IMR-90 (cell line): ENCODE data around the gene KHK. TPM values are rescaled to one million over a fixed set of nuclear protein-coding genes. Genes with fewer than 3 reads are reported as not detected.

Experiments used
- ATAC-seq: fragments of 200-7000 bp; cut with Tn5 transposase; 2 replicates; pipeline ENCODE4 v1.9.1; 2020; ENCODE audit warnings: low read depth, mild to moderate bottlenecking, moderate library complexity
- BruUV-seq: library from RNA; stranded (reverse); fragments of 400-500 nt; replicated peaks from 2 replicates; lab custom pipeline; 2021; lab: Mats Ljungman, UMichigan
- CTCF ChIA-PET: fragments of 300-600 bp; formaldehyde crosslinking; extraction: SDS; loops from one replicate; lab custom pipeline; 2021; ENCODE audit warnings: antibody characterized with exemption; lab: Yijun Ruan, JAX
- POLR2A ChIA-PET: fragments of 300-600 bp; sonication (Branson Sonifier 250); formaldehyde crosslinking; loops from one replicate; lab custom pipeline; 2022; ENCODE audit warnings: antibody characterized with exemption; ENCODE audit not compliant: unreplicated experiment; lab: Charles Lee
- DNase-seq: peaks from one replicate; pipeline ENCODE4 v3.0.0; 2013
- H2AFZ ChIP-seq: replicated peaks from 2 replicates; pipeline ENCODE3; 2013; ENCODE audit warnings: low read length, mild to moderate bottlenecking; ENCODE audit not compliant: poor library complexity
- H2AK5ac ChIP-seq: 2 replicates; pipeline ENCODE4 v1.6.1; 2013; ENCODE audit warnings: low read depth, low read length, inconsistent platforms
- H2AK9ac ChIP-seq: replicated peaks from 2 replicates; pipeline ENCODE3; 2013; ENCODE audit warnings: mild to moderate bottlenecking, low read depth, low read length, moderate library complexity; ENCODE audit not compliant: poor library complexity
- H2BK120ac ChIP-seq: 2 replicates; pipeline ENCODE4 v1.6.1; 2013; ENCODE audit warnings: low read depth, low read length, inconsistent platforms
- H2BK15ac ChIP-seq: 3 replicates; pipeline ENCODE4 v1.6.1; 2013; ENCODE audit warnings: low read depth, low read length, inconsistent platforms
- H2BK20ac ChIP-seq: 2 replicates; pipeline ENCODE4 v1.6.1; 2013; ENCODE audit warnings: low read depth, mild to moderate bottlenecking, inconsistent platforms, low read length, moderate library complexity
- H2BK5ac ChIP-seq: 2 replicates; pipeline ENCODE4 v1.6.1; 2013; ENCODE audit warnings: mild to moderate bottlenecking, low read depth, low read length, inconsistent platforms; ENCODE audit not compliant: poor library complexity, severe bottlenecking
- H3K14ac ChIP-seq: replicated peaks from 2 replicates; pipeline ENCODE4 v1.6.1; 2013; ENCODE audit warnings: low read depth, low read length, inconsistent platforms
- H3K18ac ChIP-seq: 2 replicates; pipeline ENCODE4 v1.6.1; 2013; ENCODE audit warnings: low read depth, low read length, control low read depth
- H3K23ac ChIP-seq: 2 replicates; pipeline ENCODE4 v1.6.1; 2013; ENCODE audit warnings: low read depth, low read length, inconsistent platforms
- H3K27ac ChIP-seq: 2 replicates; pipeline ENCODE4 v1.5.1; 2013; ENCODE audit warnings: mild to moderate bottlenecking, control low read depth, low read length; ENCODE audit not compliant: insufficient read depth
- H3K27me3 ChIP-seq: 2 replicates; pipeline ENCODE4 v1.6.1; 2013; ENCODE audit warnings: low read length; ENCODE audit not compliant: control insufficient read depth, insufficient read depth
- H3K36me3 ChIP-seq: 2 replicates; pipeline ENCODE4 v1.6.1; 2013; ENCODE audit warnings: low read length, mixed read lengths; ENCODE audit not compliant: control insufficient read depth, insufficient read depth
- H3K4ac ChIP-seq: 2 replicates; pipeline ENCODE4 v1.6.1; 2013; ENCODE audit warnings: low read depth, low read length, inconsistent platforms
- H3K4me1 ChIP-seq: 2 replicates; pipeline ENCODE4 v1.6.1; 2013; ENCODE audit warnings: low read length, mixed read lengths; ENCODE audit not compliant: control insufficient read depth, insufficient read depth
- H3K4me2 ChIP-seq: 2 replicates; pipeline ENCODE4 v1.6.1; 2013; ENCODE audit warnings: low read depth, mild to moderate bottlenecking, control low read depth, low read length, moderate library complexity
- H3K4me3 ChIP-seq: 2 replicates; pipeline ENCODE4 v1.5.1; 2013; ENCODE audit warnings: low read depth, mild to moderate bottlenecking, control low read depth, low read length, moderate library complexity; ENCODE audit not compliant: insufficient read depth
- H3K56ac ChIP-seq: 2 replicates; pipeline ENCODE4 v1.6.1; 2013; ENCODE audit warnings: low read length, inconsistent platforms; ENCODE audit not compliant: insufficient read depth; ENCODE audit errors: extremely low read depth
- H3K79me1 ChIP-seq, 2 experiments: 2 replicates each; pipeline ENCODE4 v1.6.1; 2013; ENCODE audit warnings: low read length in 2 of 2, inconsistent platforms in 1 of 2, low read depth in 1 of 2
- H3K9ac ChIP-seq: 2 replicates; pipeline ENCODE4 v1.6.1; 2013; ENCODE audit warnings: low read depth, low read length, control low read depth
- H3K9me1 ChIP-seq: 2 replicates; pipeline ENCODE4 v1.6.1; 2013; ENCODE audit warnings: low read length, inconsistent platforms; ENCODE audit not compliant: insufficient read depth
- H3K9me3 ChIP-seq: 2 replicates; pipeline ENCODE4 v1.6.1; 2013; ENCODE audit warnings: low read length; ENCODE audit not compliant: control insufficient read depth, insufficient read depth
- H4K20me1 ChIP-seq: 2 replicates; pipeline ENCODE4 v1.6.1; 2013; ENCODE audit warnings: low read length, inconsistent platforms; ENCODE audit not compliant: insufficient read depth
- H4K5ac ChIP-seq: 2 replicates; pipeline ENCODE4 v1.6.1; 2013; ENCODE audit warnings: mild to moderate bottlenecking, low read depth, low read length, control low read depth
- H4K8ac ChIP-seq, 2 experiments: 2 replicates each; pipeline ENCODE4 v1.6.1; 2013; ENCODE audit warnings: low read depth in 2 of 2, low read length in 2 of 2, control low read depth in 1 of 2, inconsistent platforms in 1 of 2
- H4K91ac ChIP-seq: 2 replicates; pipeline ENCODE4 v1.6.1; 2013; ENCODE audit warnings: low read depth, low read length, inconsistent platforms; ENCODE audit not compliant: insufficient read depth
- BHLHE40 ChIP-seq: fragments of 150-350 bp; IDR thresholded peaks from 2 replicates; pipeline ENCODE4 v1.6.1; 2016; ENCODE audit warnings: mild to moderate bottlenecking, low read depth, low read length
- CEBPB ChIP-seq: IDR thresholded peaks from 2 replicates; pipeline ENCODE4 v1.6.1; 2012; ENCODE audit warnings: low read depth, low read length, improper control_type of control experiment
- CHD1 ChIP-seq: IDR thresholded peaks from 2 replicates; pipeline ENCODE4 v1.6.1; 2012; ENCODE audit warnings: low read depth, low read length, improper control_type of control experiment
- MAFK ChIP-seq: IDR thresholded peaks from 2 replicates; pipeline ENCODE4 v1.6.1; 2012; ENCODE audit warnings: low read depth, low read length, improper control_type of control experiment
- MAZ ChIP-seq: IDR thresholded peaks from 2 replicates; pipeline ENCODE4 v1.6.1; 2012; ENCODE audit warnings: low read depth, mild to moderate bottlenecking, low read length, improper control_type of control experiment, moderate library complexity, borderline replicate concordance
- MXI1 ChIP-seq: IDR thresholded peaks from 2 replicates; pipeline ENCODE4 v1.6.1; 2012; ENCODE audit warnings: low read depth, mild to moderate bottlenecking, low read length, moderate library complexity, borderline replicate concordance
- NFE2L2 ChIP-seq: fragments of 150-350 bp; IDR thresholded peaks from 2 replicates; pipeline ENCODE4 v1.6.1; 2016; ENCODE audit warnings: low read depth, mild to moderate bottlenecking, low read length
- POLR2A ChIP-seq: IDR thresholded peaks from 2 replicates; pipeline ENCODE4 v1.6.1; 2012; ENCODE audit warnings: mild to moderate bottlenecking, low read depth, low read length
- RAD21 ChIP-seq: IDR thresholded peaks from 2 replicates; pipeline ENCODE4 v1.6.1; 2012; ENCODE audit warnings: low read length, improper control_type of control experiment
- RCOR1 ChIP-seq: IDR thresholded peaks from 2 replicates; pipeline ENCODE4 v1.6.1; 2012; ENCODE audit warnings: mild to moderate bottlenecking, low read length, improper control_type of control experiment; ENCODE audit not compliant: insufficient replicate concordance
- RFX5 ChIP-seq: IDR thresholded peaks from 2 replicates; pipeline ENCODE4 v1.8.0; 2012; ENCODE audit warnings: low read depth, mild to moderate bottlenecking, low read length, moderate library complexity
- SMC3 ChIP-seq: fragments of 150-350 bp; IDR thresholded peaks from 2 replicates; pipeline ENCODE4 v1.6.1; 2016; ENCODE audit warnings: low read depth, mild to moderate bottlenecking, antibody characterized with exemption, low read length, moderate library complexity
- WGBS, 2 experiments: methylation state at CpG; one replicate each; pipeline versions ENCODE4 v1.1.5 to v1.1.7; 2013; ENCODE audit warnings: missing lambda C conversion rate in 2 of 2; ENCODE audit not compliant: insufficient read length in 1 of 2; ENCODE audit errors: extremely low coverage in 2 of 2; 5-methylcytosine and 5-hydroxymethylcytosine counted together
- dilution Hi-C: fragments of 300-500 bp; cut with HindIII; formaldehyde crosslinking; loops from one replicate; pipeline ENCODE4 v1.14.3; 2018; ENCODE audit warnings: low sequenced_read_pairs; ENCODE audit not compliant: unreplicated experiment
- in situ Hi-C: fragments of 300-500 bp; cut with MboI; formaldehyde crosslinking; loops from 3 replicates; pipeline ENCODE4 v1.14.3; 2019; ENCODE audit warnings: low sequenced_read_pairs, inconsistent platforms, mixed read lengths
- intact Hi-C: fragments of 100-400 bp; cut with micrococcal nuclease; formaldehyde crosslinking; loops from 2 replicates; pipeline ENCODE4 v1.10.0; 2022
- polyA plus RNA-seq, 3 experiments: library from polyadenylated mRNA; depleted of rRNA; stranded (reverse); fragments of >200 nt; gene quantifications; 2 replicates each; pipeline ENCODE4 v1.2.3, GENCODE V29; 2012; ENCODE audit warnings: low replicate concordance in 1 of 3
- total RNA-seq: library from RNA; depleted of rRNA; stranded (reverse); fragments of >200 nt; gene quantifications from 2 replicates; pipeline ENCODE4 v1.2.3, GENCODE V29; 2012
- TF ChIP-seq, protein P1 (sequence below): fragments of 150-350 bp; IDR thresholded peaks from 2 replicates; pipeline ENCODE4 v1.6.1; 2017; ENCODE audit warnings: mild to moderate bottlenecking, antibody characterized with exemption, low read length, low read depth
- TF ChIP-seq, protein P2 (sequence below): conservative IDR thresholded peaks from 2 replicates; pipeline ENCODE4 v1.5.1; 2012; ENCODE audit warnings: mild to moderate bottlenecking, low read depth, low read length, improper control_type of control experiment
- TF ChIP-seq, protein P3 (sequence below): fragments of 150-350 bp; IDR thresholded peaks from 2 replicates; pipeline ENCODE4 v1.6.1; 2016; ENCODE audit warnings: low read depth, mild to moderate bottlenecking, low read length, moderate library complexity, borderline replicate concordance

Gene KHK
- total and polyA plus RNA-seq, 2 of the 4 experiments (the other 2 are of a cell fraction): 0.72 to 0.82 TPM

DNA sequence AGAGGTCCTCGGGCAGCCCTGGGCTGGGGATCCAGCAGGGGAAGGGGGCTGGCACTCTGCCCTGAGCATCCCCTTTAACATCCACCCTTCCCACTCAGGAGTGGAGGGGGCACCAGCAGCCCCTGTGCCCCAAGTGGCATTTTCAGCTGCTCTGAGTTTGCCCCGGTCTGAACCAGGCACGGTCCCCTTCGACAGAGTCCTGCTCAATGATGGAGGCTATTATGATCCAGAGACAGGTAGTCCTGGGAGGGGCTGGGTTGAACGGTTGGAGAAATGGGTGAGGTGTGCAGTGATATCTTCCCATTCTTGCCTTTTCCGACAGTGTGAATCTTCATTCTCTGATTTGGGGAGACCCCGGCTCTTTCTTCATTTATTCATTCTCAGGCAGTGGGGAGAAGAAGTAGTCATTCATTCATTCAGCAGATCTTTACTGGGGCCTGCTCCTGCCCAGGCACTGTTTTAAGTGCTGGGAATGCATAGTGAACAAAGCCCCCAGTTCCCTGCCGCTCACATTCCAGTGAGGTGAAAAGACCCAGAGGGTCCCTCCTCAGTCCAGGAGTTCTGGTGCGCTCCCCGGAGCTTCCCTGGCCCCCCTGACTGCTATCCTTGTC, 1.4 kb upstream of the KHK start:
- H2BK5ac ChIP-seq: no peak overlapping the region
- in situ Hi-C loops: no loop called here
- TF ChIP-seq BHLHE40: no peak
- TF ChIP-seq MXI1: no peak
- TF ChIP-seq MAFK: no peak
- TF ChIP-seq RCOR1: no peak
- no peak for TF ChIP-seq POLR2A
- TF ChIP-seq, protein P1, sequence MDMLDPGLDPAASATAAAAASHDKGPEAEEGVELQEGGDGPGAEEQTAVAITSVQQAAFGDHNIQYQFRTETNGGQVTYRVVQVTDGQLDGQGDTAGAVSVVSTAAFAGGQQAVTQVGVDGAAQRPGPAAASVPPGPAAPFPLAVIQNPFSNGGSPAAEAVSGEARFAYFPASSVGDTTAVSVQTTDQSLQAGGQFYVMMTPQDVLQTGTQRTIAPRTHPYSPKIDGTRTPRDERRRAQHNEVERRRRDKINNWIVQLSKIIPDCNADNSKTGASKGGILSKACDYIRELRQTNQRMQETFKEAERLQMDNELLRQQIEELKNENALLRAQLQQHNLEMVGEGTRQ: no peak
- no peak for TF ChIP-seq MAZ
- no peak for TF ChIP-seq RFX5
- TF ChIP-seq, protein P2, sequence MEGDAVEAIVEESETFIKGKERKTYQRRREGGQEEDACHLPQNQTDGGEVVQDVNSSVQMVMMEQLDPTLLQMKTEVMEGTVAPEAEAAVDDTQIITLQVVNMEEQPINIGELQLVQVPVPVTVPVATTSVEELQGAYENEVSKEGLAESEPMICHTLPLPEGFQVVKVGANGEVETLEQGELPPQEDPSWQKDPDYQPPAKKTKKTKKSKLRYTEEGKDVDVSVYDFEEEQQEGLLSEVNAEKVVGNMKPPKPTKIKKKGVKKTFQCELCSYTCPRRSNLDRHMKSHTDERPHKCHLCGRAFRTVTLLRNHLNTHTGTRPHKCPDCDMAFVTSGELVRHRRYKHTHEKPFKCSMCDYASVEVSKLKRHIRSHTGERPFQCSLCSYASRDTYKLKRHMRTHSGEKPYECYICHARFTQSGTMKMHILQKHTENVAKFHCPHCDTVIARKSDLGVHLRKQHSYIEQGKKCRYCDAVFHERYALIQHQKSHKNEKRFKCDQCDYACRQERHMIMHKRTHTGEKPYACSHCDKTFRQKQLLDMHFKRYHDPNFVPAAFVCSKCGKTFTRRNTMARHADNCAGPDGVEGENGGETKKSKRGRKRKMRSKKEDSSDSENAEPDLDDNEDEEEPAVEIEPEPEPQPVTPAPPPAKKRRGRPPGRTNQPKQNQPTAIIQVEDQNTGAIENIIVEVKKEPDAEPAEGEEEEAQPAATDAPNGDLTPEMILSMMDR: no peak
- TF ChIP-seq NFE2L2: no peak
- no peak for TF ChIP-seq CEBPB
- TF ChIP-seq SMC3: no peak
- TF ChIP-seq RAD21: no peak
- TF ChIP-seq, protein P3, sequence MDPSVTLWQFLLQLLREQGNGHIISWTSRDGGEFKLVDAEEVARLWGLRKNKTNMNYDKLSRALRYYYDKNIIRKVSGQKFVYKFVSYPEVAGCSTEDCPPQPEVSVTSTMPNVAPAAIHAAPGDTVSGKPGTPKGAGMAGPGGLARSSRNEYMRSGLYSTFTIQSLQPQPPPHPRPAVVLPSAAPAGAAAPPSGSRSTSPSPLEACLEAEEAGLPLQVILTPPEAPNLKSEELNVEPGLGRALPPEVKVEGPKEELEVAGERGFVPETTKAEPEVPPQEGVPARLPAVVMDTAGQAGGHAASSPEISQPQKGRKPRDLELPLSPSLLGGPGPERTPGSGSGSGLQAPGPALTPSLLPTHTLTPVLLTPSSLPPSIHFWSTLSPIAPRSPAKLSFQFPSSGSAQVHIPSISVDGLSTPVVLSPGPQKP: no peak
- no peak for TF ChIP-seq CHD1

More for the DNA sequence above, 1.4 kb upstream of the KHK start:
- no peak overlapping the region for H4K5ac ChIP-seq
- intact Hi-C loops: loop anchor here (5.0 kb wide), 1 partner anchor 238 kb away; the partner anchor contains the start of gene DPYSL5
- peak overlapping the region; percentile 86 for H2AFZ ChIP-seq
- H4K20me1 ChIP-seq: peaks cover 13% of the 10 kb centered on the region
- H2AK9ac ChIP-seq: peak overlapping the region; percentile 91
- ATAC-seq: no peak
- H2BK120ac ChIP-seq: no peak overlapping the region
- H3K79me1 ChIP-seq: peaks cover 2 to 36% of the 10 kb centered on the region in 2 experiments; a peak in 3 of 4 replicates
- H3K23ac ChIP-seq: no peak overlapping the region
- POLR2A ChIA-PET: no interaction called here
- peaks cover 16% of the 10 kb centered on the region for H3K4me1 ChIP-seq
- no peaks in the 10 kb centered on the region for H3K9me3 ChIP-seq
- peak overlapping the region; percentile 45 to 55; a peak in 2 of 4 replicates for H4K8ac ChIP-seq
- H3K9ac ChIP-seq: no peak overlapping the region
- no peaks in the 10 kb centered on the region for H3K27me3 ChIP-seq
- H3K27ac ChIP-seq: no peak overlapping the region
- no peak overlapping the region for H4K91ac ChIP-seq
- dilution Hi-C loops: no loop called here
- no peak overlapping the region; the same call in 1 of the 2 replicates for H3K4me2 ChIP-seq
- WGBS, 2 experiments: 58% methylated on average over 2 of the region's 10 CpGs; no CpG with 5 or more reads in 1 of the 2 experiments
- no peak overlapping the region for H3K18ac ChIP-seq
- no peak overlapping the region for H3K4me3 ChIP-seq
- peaks cover 28% of the 10 kb centered on the region; the same call in 1 of the 2 replicates for H3K36me3 ChIP-seq
- CTCF ChIA-PET: interaction anchor here (1.3 kb wide), 1 partner anchor 239 kb away, joined by 3 read pairs; no protein-coding TSS in a partner anchor
- no peak overlapping the region for H3K14ac ChIP-seq
- H2BK20ac ChIP-seq: no peak overlapping the region
- peaks cover 3% of the 10 kb centered on the region; the same call in 1 of the 2 replicates for H3K9me1 ChIP-seq
- DNase-seq: no peak
- BruUV-seq: no TSS peak
- H3K56ac ChIP-seq: no peak overlapping the region
- no peak overlapping the region for H2BK15ac ChIP-seq
- peak overlapping the region; percentile 42 for H3K4ac ChIP-seq
- peak overlapping the region; percentile 51 for H2AK5ac ChIP-seq
